Measurements from ENCODE around the gene CCDC148.
A peak's percentile ranks its signal among the peaks of the same experiment; 100 is the strongest.
"Not testable (repeated sequence)": the region's sequence is repeated elsewhere in the genome, so short reads cannot be mapped to it uniquely, and the experiment has no call there.

Gene CCDC148

DNA sequence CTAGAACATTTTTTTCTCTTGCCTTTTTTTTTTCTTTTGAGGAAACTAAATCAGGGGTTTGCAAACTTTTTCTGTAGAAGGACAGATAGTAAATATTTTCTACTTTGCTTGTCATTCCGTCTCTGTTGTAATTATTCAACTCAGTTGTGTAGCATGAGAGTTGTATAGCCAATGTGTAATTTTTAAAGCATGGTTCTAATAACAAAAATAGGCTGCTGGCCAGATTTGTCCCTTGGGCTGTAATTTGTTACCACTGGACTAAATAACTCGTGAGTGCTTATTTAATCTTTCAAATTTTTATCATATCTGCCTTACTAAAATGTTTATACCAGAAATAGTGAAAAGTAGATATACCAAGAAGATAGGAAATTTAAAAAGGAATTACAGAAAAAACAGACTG lies 43.0 kb downstream of the CCDC148 start:
- no peak for DNase-seq

DNA sequence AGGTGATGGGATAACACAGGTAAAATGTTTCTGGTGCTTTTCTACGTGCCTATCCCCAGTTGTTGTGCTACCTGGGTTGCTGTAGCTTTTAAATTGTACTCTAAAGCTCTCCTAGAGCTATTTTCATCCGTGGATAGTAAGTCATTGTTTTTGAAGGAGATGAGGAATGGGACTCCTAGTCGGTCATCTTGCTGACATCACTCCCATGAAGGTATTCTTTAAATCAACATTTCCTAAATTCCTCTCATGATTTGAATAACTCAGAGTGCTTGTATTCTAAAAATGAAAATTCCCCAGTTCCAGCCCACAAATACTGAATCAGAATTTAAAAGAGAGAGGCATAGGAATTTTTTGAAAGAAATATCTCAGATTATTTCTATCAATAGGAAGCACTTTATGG lies 44.3 kb downstream of the CCDC148 start:
- no peak for DNase-seq

DNA sequence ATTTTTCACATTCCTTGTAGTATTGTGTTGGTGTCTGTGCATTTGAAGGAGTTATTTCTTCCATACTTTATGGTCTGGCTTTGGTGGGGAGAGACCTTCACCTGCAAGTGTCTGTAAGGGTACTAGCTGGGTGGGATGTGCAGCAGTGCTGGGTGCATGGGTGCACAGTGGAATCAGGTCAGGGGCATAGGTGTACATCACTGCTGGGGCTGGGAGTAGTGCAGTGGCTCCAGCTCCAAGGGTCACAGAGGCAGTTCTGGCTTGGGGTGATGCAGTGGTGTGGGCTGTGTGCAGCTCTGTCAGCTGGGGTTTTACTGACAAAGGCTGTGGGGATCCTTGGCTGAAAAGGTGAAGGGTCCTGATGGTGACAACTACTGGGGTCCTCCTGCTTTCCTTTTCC lies 44.8 kb downstream of the CCDC148 start:
- no peak for DNase-seq

DNA sequence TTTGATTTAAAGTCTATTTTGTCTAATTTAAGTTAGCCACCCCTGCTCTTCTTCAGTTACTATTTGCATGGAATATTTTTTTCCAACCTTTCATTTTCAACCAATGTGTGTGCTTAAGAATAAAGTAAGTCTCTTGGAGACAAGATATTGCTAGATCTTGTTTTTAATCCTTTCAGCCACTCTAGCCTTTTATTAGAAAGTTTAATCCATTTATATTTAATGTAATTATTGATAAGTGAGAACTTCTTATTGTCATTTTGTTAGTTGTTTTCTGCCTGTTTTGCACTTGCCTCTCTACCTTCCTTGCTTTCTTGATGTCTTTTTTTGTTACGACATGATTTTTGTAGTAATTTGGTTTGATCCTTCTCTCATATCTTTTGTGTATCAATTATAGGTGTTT lies 46.4 kb downstream of the CCDC148 start:
- DNase-seq, result no peak

DNA sequence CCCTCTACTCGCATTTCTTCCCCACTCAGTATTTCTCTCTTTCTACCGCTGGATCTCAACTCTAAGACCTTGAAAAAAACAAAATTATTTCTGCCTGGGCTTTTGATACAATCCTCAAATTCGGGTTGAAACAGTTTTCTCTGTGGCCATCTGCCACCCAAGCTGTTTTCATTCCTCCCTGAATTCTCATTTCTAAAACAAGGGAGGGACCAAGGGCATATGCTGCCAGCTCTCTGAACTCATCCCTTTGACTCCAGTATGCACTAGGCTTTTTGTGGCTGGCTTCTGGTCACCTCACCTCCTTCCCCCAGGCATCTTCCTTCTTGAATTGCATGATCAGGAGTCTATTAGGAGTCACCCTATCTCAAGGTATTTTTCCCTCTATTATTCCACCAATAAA lies 49.5 kb downstream of the CCDC148 start:
- DNase-seq, result no peak

DNA sequence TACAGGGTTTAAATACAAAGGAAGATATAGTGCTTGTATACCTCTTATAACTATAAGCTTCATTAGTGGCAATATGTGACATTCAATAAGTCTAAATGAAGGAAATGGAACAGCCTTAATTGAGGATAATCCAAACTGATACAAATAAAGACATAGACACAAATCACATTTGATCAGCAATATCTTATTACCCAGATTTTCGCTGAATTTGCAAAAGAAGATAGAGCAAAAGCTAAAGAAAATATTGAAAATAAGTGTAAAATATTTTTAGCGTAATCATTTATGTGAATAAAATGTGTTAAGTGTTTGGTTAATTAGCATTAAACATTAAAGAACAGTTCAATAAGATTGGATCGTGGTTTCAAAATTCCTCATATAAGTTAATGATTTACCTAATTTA lies 51.2 kb downstream of the CCDC148 start:
- DNase-seq, result no peak

DNA sequence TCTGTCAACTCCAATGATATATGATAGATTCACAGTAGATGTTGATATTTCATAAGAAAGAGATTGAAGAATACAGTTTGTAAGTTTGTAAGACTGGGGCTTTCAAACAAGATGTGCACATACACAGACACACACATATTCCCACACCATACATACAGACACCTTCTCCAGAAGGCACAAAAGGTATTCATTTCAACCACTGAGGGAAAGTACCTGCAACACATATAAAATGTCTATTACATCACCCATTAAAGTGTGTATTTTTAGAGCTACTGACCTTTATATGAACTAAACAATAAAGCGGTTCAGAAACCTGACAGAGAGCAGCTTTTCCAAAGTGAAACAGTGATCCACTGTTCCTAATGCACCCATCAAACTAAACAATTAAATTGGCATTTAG lies 53.3 kb downstream of the CCDC148 start:
- DNase-seq, result no peak

DNA sequence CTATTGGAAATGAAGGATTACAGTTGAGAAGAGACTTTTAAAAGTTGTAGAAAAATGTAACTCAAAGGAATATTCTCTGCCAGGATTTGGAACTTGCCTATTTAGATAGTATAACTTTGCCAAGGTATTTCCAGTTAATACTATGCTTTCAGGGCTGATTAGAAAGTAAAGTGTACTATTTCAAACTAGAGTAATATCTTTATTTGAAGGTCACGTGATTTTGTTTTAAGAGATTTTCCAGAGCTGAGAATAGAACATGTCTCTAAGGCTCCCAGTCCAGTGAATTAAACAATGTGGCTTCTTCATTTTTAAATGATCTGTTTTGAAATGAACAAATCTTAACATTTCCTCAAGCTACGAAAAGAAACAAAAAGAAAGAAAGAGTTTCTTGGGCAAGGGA lies 53.9 kb downstream of the CCDC148 start:
- no peak for DNase-seq

DNA sequence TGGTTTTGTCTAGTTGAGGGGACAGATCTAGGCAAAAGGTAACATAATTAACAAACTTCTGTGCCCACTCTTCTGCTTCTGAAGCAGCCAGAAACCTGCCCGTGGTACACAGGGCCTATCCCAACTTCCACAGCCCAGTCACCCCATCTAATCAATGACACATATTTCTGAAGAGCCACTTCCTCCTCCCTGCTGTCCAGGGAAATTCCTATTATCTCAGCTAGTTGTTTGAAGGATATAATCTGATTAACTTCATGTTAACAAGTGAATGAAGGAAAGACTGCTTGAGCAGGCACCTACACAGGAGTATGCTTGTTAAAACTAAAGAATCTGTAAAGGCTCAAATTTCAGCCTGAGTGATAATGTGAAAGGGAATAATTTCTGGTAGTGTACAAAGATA lies 61.4 kb downstream of the CCDC148 start:
- no peak for DNase-seq

DNA sequence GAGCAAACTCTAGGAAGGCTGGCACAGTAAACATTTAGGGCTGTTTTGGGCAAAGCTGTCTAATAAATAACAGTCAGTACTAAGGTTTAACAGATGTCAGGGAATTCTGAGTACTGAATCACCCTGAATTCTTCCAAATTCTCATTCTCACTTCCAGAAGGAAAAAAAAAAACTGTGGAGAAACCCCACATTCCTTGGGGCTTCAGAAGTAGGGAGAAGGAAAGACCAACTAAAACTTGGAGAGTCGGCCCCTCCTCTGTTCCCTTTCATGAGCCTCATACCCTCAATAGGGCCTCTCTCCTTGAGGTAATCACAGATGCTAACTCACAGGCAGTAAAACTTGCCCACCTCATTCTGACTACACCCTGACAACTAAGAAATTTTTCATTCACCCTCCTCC lies 62.1 kb downstream of the CCDC148 start:
- no peak for DNase-seq

DNA sequence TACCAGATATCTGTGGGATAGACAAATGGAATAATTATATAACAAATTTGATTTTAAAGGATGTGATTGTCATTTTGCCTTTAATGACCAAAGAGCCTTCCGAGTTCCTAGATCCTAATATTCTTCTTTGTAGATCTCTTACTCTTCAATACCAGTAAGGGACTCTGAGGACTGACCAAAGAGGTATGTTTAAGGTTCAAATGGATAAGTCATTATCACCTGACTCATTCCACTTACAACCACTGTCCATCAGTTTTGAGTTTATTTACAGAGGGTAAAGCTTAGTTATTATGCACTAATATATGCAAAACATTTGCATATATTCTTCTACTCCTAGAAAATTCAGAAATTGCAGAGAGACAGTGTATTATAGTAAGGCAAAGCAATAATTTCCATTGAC lies 62.7 kb downstream of the CCDC148 start:
- DNase-seq, result no peak

DNA sequence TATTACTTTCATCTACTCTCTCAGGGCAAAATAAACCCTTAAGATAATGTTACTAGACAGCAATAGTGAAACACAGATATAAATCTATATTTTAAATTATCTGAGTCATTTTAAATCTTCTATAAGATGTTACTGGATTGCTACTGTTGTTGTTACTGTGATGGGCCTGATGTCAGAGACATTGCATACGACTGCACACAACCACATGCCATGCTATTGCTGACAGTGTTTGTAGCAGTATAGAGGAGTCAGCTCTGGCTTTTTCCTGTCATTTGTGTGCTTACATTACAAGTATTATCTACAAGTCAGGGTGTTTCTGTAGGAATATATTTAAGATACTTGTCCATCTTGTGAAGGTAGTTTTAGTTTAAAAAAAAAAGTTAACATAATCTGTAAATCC lies 63.9 kb downstream of the CCDC148 start:
- DNase-seq, result no peak

DNA sequence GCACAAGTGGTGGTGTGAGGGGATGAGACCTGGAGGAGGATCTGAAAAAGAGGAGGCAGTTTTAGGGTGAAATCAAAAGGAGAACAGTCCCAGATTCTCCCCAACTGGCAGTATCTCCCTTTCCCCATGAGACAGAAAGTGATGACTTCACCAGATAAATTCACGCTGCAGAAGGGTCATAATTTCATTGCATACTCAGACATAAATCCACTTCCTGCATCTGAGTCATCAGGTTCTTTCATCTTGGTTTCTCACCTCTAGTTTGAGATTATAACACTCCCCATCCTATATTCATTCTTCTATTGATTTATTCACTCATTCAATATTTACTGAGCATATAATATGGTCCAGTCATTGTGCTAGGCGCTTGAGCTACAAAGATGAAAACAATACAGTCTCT lies 64.7 kb downstream of the CCDC148 start:
- peak in 1 of 2 donors; percentile 13 for DNase-seq

DNA sequence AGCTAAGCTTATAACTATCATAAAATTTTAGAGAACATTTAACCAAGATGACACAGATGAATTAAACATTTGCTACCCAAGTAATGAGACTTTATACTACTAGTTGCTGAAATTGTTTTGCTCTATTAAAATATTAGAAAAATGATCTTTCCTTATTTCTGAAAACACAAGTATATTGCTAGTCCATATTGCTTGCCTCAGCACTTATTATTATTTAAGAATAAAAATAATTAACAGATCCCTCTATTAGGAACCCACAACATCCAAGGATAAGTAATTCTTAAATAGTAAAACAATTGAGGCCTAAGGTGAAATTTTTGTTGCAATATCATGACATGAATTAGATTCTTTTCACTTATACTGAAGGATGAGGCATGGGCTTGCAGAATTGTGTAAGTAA lies 65.2 kb downstream of the CCDC148 start:
- DNase-seq, result no peak

DNA sequence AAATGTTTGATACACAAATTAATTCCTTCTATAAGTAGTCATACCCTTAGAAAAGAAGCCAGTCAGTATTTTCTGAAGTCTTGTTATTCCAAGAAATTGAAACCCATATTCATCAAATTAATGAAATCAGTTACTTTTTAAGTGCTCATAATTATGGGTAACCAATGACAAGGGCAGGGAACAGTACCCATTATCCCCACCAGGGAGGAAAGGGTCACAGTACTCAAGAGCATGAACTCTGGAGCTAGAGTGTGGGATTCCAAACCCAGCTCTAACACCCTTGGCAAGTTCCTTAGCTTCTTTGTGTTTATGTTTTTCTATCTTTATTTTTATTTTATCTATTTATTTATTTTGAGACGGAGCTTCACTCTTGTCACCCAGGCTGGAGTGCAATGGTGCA lies 68.4 kb downstream of the CCDC148 start:
- DNase-seq, result no peak

DNA sequence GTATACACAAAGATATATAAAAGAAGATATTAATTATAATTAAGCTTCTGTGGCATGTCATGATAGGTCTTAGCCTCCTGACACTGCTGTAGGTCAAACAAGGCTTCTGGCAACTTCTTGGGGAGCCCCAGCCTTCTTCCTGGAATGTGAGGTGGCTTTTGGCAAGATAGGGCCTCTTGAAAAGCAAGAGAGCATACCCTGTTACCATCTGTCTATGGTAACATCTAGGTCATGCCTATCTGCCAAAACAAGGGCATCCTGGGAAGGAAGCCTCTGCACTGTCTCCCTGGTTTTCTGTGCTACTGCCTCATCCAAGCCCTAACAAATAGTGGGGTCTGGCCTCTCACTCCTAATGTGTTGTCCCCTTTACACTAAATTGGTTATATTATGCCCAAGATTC lies 70.9 kb downstream of the CCDC148 start:
- no peak for DNase-seq

DNA sequence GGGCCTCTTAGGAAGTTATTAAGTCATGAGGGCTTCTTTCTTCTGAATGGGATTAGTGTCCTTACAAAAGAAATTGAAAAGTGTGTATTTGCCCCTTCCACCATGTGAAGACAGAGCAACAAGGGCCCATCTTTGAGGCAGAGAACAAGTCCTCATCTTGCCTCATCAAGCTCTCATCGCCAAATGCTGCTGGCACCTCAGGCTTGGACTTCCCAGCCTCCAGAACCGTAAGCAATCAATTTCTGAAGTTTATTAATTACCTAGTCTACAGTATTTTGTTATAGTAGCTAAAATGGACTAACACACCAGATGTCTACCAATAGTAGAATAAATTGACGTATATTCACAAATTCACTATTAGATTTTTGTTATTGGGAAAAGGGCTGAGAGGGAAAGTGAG lies 74.6 kb downstream of the CCDC148 start:
- DNase-seq, result no peak

DNA sequence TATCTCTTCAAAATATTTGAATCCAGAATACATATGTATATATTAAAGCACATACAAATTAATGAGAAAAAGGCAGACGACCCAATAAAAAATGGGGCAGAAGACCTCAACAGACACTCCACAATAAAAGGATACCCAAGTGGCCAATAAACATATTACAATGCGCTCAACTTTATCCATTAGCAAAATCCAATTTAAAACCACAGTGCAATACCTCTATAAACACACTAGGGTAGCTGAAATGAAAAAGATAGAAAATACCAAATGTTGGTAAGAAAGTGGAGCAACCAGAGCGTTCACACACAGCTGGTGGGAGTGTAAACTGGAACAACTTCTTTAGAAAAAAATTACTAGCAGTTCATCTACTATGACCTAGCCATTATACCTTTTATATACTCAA lies 75.3 kb downstream of the CCDC148 start:
- DNase-seq, result no peak

DNA sequence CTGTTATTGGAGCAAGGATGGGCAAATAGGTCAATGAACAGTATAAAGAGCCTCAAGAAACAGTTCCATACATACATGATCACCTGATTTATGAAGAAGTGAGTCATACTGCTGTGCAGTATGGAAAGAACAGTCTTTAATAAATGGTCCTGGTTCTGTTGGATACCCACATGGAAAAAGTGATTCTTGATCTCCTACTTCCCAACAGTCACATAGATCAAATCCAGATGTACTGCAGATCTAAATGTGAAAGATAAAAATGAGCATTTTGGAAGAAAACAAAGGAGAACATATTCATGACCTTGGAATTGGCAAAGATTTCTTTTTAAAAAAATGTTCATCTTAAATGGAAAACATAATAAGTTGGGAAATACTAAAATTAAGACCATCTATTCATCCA lies 75.8 kb downstream of the CCDC148 start:
- no peak for DNase-seq

DNA sequence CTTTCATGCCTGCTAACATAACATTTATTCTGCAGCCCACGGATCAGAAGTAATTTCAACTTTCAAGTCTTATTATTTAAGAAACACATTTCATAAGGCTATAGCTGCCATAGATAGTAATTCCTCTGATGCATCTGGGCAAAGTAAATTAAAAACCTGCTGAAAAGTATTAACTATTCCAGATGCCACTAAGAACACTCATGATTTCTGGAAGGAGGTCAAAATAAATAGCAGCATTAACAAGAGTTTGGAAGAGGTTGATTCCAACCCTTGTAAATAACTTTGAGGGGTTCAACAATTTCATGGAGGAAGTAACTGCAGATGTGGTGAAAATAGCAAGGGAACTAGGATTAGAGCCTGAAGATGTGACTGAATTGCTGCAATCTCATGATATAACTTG lies 77.6 kb downstream of the CCDC148 start:
- DNase-seq, result no peak

DNA sequence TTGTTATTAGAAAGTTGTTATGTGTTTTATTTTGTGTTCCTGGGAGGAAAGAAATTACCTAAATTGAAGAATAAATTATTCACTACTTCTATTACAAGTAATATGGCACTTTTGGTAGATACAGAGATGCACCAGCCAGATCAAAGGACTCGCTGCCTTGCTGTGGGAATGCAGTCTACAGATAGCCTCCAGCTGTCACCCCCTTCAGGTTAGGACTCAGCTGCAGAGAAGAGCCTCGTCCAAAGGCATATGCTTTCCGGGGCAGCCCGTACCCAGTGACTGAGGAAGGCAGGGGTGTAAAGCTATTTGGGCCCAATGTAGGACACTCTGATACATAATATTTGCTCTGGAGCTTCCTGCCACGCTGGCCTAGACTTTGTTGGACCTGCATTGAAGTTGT lies 90.2 kb downstream of the CCDC148 start:
- no peak for DNase-seq

DNA sequence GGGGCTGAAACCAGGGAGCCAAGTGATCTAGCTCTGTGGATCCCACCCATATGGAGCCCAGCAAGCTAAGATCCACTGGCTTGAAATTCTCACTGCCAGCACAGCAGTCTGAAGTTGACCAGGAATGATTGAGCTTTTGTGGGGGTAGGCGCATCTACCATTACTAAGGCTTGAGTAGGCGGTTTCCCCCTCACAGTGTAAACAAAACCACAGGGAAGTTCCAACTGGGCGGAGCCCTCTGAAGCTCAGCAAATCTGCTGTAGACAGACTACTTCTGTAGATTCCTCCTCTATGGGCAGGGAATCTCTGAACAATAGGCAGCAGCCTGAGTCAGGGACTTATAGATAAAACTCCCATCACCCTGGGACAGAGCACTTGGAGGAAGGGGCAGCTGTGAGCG lies 96.7 kb downstream of the CCDC148 start:
- DNase-seq, result no peak

DNA sequence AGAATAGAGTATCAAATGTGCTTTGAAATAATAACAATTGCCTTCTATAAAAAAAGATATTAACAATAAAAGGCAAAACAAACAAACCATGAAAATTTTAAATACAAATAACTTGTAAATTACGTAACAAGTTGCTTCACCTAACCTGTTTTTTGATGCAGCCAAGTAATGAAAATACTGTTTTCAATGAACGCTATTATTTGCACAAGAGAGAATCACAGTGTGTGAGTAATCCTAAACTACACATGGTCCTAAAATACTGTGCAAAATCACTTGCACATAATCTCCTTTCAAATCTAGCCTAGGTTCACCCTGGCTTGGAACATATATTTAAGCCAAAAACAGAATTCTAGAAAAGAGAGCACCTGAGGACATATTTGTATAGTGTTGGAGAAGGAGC lies 98.9 kb downstream of the CCDC148 start:
- no peak for DNase-seq

DNA sequence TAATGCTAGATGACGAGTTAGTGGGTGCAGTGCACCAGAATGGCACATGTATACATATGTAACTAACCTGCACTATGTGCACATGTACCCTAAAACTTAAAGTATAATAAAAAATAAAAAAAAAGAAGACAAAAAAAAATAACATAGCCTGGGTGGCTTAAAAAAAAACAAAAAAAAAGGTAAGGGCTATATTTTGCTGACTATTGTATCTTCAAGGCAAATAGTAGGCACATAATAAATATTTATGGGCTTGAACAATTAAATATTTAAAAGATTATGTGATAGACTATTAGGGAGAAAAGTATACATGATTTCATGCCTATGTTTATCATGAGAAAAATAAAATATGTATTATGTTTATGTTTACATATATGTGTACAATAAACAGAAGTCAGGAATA lies 99.4 kb downstream of the CCDC148 start:
- no peak for DNase-seq

DNA sequence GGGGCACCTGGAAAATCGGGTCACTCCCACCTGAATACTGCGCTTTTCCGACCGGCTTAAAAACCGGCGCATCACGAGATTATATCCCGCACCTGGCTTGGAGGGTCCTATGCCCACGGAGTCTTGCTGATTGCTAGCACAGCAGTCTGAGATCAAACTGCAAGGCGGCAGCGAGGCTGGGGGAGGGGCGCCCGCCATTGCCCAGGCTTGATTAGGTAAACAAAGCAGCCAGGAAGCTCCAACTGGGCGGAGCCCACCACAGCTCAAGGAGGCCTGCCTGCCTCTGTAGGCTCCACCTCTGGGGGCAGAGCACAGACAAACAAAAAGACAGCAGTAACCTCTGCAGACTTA lies 105.1 kb downstream of the CCDC148 start:
- not testable (repeated sequence) for DNase-seq

DNA sequence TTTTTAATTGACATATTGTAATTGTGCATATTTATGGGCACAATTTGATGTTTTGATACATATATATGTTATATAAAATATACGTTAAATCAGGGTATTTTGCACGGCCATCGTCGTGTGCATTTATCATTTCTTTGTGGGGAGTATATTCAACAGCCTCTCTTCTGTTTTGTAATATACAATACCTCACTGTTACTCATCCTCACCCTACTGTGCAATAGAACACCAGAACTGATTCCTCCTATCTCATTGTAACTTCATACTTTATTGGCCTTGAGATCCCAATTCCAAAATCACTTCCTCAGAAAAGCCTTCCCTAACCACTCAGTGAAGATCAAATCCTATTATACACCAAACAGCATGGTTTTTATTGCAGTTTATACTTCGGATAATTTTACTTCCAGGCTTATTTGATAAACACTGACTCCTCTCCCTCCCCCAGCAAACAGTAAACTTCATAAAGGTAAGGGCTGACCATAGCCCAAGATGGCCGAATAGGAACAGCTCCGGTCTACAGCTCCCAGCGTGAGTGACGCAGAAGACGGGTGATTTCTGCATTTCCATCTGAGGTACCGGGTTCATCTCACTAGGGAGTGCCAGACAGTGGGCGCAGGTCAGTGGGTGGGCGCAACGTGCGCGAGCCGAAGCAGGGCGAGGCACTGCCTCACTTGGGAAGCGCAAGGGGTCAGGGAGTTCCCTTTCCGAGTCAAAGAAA lies 105.6 kb downstream of the CCDC148 start:
- not testable (repeated sequence) for DNase-seq
